ENCODE results near the gene BNC2.

Gene BNC2

GRCh38 chr9:16687678-16688369 is 182.6 kb downstream of the BNC2 start:
- DNase-seq (ENCODE audit: low read depth, low spot score), result no peak
- H3K9me3 ChIP-seq (ENCODE audit: low read depth, low read length), result no peaks in the 10 kb centered on the region
- H3K36me3 ChIP-seq (ENCODE audit: insufficient read depth, low read length), result no peaks in the 10 kb centered on the region
- TF ChIP-seq EZH2 (IDR thresholded peaks at IDR 0.05), result no peak
- TF ChIP-seq POLR2AphosphoS5 (IDR thresholded peaks at IDR 0.05; ENCODE audit: borderline replicate concordance, low read depth, low read length), result no peak
- TF ChIP-seq FOXP2 (optimal IDR thresholded peaks at IDR 0.05; ENCODE audit: control extremely low read depth, extremely low read length, insufficient read depth), result no peak
- no peak overlapping the region for H3K4me3 ChIP-seq
- H3K27ac ChIP-seq, result no peak overlapping the region
- no peak overlapping the region for H3K9ac ChIP-seq (ENCODE audit: insufficient read length)

DNA sequence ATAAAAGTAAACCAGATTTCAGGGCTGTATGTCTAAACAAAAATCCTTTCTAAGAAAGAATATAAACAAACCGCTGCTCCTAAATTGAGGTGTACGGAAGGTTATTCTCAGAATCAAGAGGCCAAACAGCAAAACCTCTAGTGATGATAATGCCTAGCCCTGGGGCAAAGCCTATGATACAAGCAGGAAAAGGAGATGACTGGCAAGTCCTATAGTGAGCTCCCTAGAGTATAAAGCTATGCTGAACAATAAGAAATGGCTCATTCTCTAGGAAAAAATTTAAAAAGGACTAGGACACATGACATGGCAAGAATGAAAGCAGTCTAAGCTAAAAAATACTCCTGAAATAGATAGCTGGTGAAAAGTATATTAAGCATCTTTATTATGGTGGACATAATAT is 187.1 kb downstream of the BNC2 start:
- no peak overlapping the region for H3K9ac ChIP-seq (ENCODE audit: insufficient read length)
- no peak for DNase-seq (ENCODE audit: low read depth, low spot score)
- no peaks in the 10 kb centered on the region for H3K9me3 ChIP-seq (ENCODE audit: low read depth, low read length)
- peak overlapping the region; percentile 98 for H3K27ac ChIP-seq
- peak overlapping the region; percentile 76 for H3K4me3 ChIP-seq
- no peaks in the 10 kb centered on the region for H3K36me3 ChIP-seq (ENCODE audit: insufficient read depth, low read length)
- TF ChIP-seq POLR2AphosphoS5 (IDR thresholded peaks at IDR 0.05; ENCODE audit: borderline replicate concordance, low read depth, low read length) (no peak), FOXP2 (optimal IDR thresholded peaks at IDR 0.05; ENCODE audit: control extremely low read depth, extremely low read length, insufficient read depth) (no peak), EZH2 (IDR thresholded peaks at IDR 0.05) (no peak)

GRCh38 chr9:16682273-16682672 is 188.2 kb downstream of the BNC2 start:
- Histone ChIP-seq H3K9me3 (ENCODE audit: low read depth, low read length) (no peaks in the 10 kb centered on the region), H3K27ac (peak overlapping the region; percentile 98), H3K4me3 (peak overlapping the region; percentile 76), H3K9ac (ENCODE audit: insufficient read length) (peak overlapping the region; percentile 16), H3K36me3 (ENCODE audit: insufficient read depth, low read length) (no peaks in the 10 kb centered on the region)
- no peak for DNase-seq (ENCODE audit: low read depth, low spot score)
- TF ChIP-seq EZH2 (IDR thresholded peaks at IDR 0.05) (no peak), POLR2AphosphoS5 (IDR thresholded peaks at IDR 0.05; ENCODE audit: borderline replicate concordance, low read depth, low read length) (no peak), FOXP2 (optimal IDR thresholded peaks at IDR 0.05; ENCODE audit: control extremely low read depth, extremely low read length, insufficient read depth) (no peak)

GRCh38 chr9:16681652-16681987 is 188.8 kb downstream of the BNC2 start:
- Histone ChIP-seq H3K36me3 (ENCODE audit: insufficient read depth, low read length) (no peaks in the 10 kb centered on the region), H3K9me3 (ENCODE audit: low read depth, low read length) (no peaks in the 10 kb centered on the region), H3K9ac (ENCODE audit: insufficient read length) (peak overlapping the region; percentile 16), H3K27ac (peak overlapping the region; percentile 98), H3K4me3 (peak overlapping the region; percentile 76)
- TF ChIP-seq EZH2 (IDR thresholded peaks at IDR 0.05) (no peak), FOXP2 (optimal IDR thresholded peaks at IDR 0.05; ENCODE audit: control extremely low read depth, extremely low read length, insufficient read depth) (no peak), POLR2AphosphoS5 (IDR thresholded peaks at IDR 0.05; ENCODE audit: borderline replicate concordance, low read depth, low read length) (no peak)
- DNase-seq (ENCODE audit: low read depth, low spot score), result no peak

GRCh38 chr9:16680975-16681651 is 189.4 kb downstream of the BNC2 start:
- no peak for DNase-seq (ENCODE audit: low read depth, low spot score)
- Histone ChIP-seq H3K9me3 (ENCODE audit: low read depth, low read length) (no peaks in the 10 kb centered on the region), H3K4me3 (peak overlapping the region; percentile 76), H3K27ac (peak overlapping the region; percentile 98), H3K9ac (ENCODE audit: insufficient read length) (peak overlapping the region; percentile 65), H3K36me3 (ENCODE audit: insufficient read depth, low read length) (no peaks in the 10 kb centered on the region)
- no peak for TF ChIP-seq POLR2AphosphoS5 (IDR thresholded peaks at IDR 0.05; ENCODE audit: borderline replicate concordance, low read depth, low read length)
- TF ChIP-seq FOXP2 (optimal IDR thresholded peaks at IDR 0.05; ENCODE audit: control extremely low read depth, extremely low read length, insufficient read depth), result no peak
- TF ChIP-seq EZH2 (IDR thresholded peaks at IDR 0.05), result no peak

- Histone ChIP-seq H3K27ac (peak overlapping the region; percentile 98), H3K9ac (ENCODE audit: insufficient read length) (peak overlapping the region; percentile 65), H3K9me3 (ENCODE audit: low read depth, low read length) (no peaks in the 10 kb centered on the region), H3K36me3 (ENCODE audit: insufficient read depth, low read length) (no peaks in the 10 kb centered on the region), H3K4me3 (peak overlapping the region; percentile 76)
- DNase-seq (ENCODE audit: low read depth, low spot score), result no peak
- TF ChIP-seq FOXP2 (optimal IDR thresholded peaks at IDR 0.05; ENCODE audit: control extremely low read depth, extremely low read length, insufficient read depth), result no peak
- no peak for TF ChIP-seq EZH2 (IDR thresholded peaks at IDR 0.05)
- TF ChIP-seq POLR2AphosphoS5 (IDR thresholded peaks at IDR 0.05; ENCODE audit: borderline replicate concordance, low read depth, low read length), result no peak
Measured at GRCh38 chr9:16680541-16680940, 189.9 kb downstream of the BNC2 start.

DNA sequence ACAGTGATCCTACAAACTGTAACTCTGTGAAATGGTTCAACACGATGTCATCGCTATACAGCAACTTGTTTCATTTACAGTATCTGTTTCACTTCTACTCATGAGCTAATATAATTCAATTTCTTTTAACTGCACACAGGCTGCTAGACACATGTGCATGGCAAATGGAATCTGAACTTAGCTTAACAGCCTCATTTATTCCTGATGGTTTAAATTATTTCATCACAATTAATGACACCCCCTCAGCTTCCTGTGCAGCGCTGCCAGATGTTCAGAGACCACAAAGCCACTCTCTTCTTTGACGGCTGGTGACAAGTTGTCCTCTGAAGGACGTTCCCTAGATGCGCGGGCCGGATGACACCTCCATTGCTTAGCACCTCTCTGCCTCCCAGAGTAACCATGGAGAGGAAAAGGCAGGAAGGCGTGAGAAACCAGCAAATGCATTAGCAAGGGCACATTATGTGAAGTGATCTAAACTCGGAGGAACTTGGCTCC is 191.1 kb downstream of the BNC2 start:
- no peaks in the 10 kb centered on the region for H3K9me3 ChIP-seq (ENCODE audit: low read depth, low read length)
- peak overlapping the region; percentile 24 for H3K9ac ChIP-seq (ENCODE audit: insufficient read length)
- H3K27ac ChIP-seq, result peak overlapping the region; percentile 98
- peak overlapping the region; percentile 41 for H3K4me3 ChIP-seq
- no peaks in the 10 kb centered on the region for H3K36me3 ChIP-seq (ENCODE audit: insufficient read depth, low read length)
- DNase-seq (ENCODE audit: low read depth, low spot score), result no peak
- 0 out of 2 replicates have a peak, but pooled peaks have one; percentile 29 for TF ChIP-seq POLR2AphosphoS5 (IDR thresholded peaks at IDR 0.05; ENCODE audit: borderline replicate concordance, low read depth, low read length)
- no peak for TF ChIP-seq EZH2 (IDR thresholded peaks at IDR 0.05)

- TF ChIP-seq POLR2AphosphoS5 (IDR thresholded peaks at IDR 0.05; ENCODE audit: borderline replicate concordance, low read depth, low read length) (no peak), FOXP2 (optimal IDR thresholded peaks at IDR 0.05; ENCODE audit: control extremely low read depth, extremely low read length, insufficient read depth) (no peak), EZH2 (IDR thresholded peaks at IDR 0.05) (no peak)
- DNase-seq (ENCODE audit: low read depth, low spot score), result no peak
Measured at GRCh38 chr9:16676519-16676918, 194.0 kb downstream of the BNC2 start.

More at GRCh38 chr9:16676519-16676918, 194.0 kb downstream of the BNC2 start:
- no peaks in the 10 kb centered on the region for H3K9me3 ChIP-seq (ENCODE audit: low read depth, low read length)
- no peak overlapping the region for H3K9ac ChIP-seq (ENCODE audit: insufficient read length)
- no peaks in the 10 kb centered on the region for H3K36me3 ChIP-seq (ENCODE audit: insufficient read depth, low read length)
- no peak overlapping the region for H3K27ac ChIP-seq
- H3K4me3 ChIP-seq, result no peak overlapping the region
